ENCODE measurements around the gene RGS6. TPM values are rescaled to one million over a fixed set of nuclear protein-coding genes. Genes with fewer than 3 reads are reported as not detected.

RGS6 gene
- total RNA-seq, 1 experiment from 2014 or later = 0.14 TPM

- DNase-seq (ENCODE audit: low spot score) = no peak
These were observed 567.5 kb downstream of the RGS6 start for GRCh38 chr14:72499746-72500145.

GRCh38 chr14:72500234-72500838 lies 568.1 kb downstream of the RGS6 start:
- no peak for DNase-seq (ENCODE audit: low spot score)

GRCh38 chr14:72501439-72501838 lies 569.2 kb downstream of the RGS6 start:
- DNase-seq (ENCODE audit: low spot score) = no peak

GRCh38 chr14:72503271-72503670 lies 571.0 kb downstream of the RGS6 start:
- no peak for DNase-seq (ENCODE audit: low spot score)

GRCh38 chr14:72503696-72504368 lies 571.6 kb downstream of the RGS6 start:
- DNase-seq (ENCODE audit: low spot score) = no peak

- no peak for DNase-seq (ENCODE audit: low spot score)
These were observed 578.3 kb downstream of the RGS6 start for GRCh38 chr14:72510566-72510965.

- DNase-seq (ENCODE audit: low spot score) = no peak
These were observed 580.1 kb downstream of the RGS6 start for GRCh38 chr14:72512281-72512680.

- no peak for DNase-seq (ENCODE audit: low spot score)
These were observed 580.7 kb downstream of the RGS6 start for GRCh38 chr14:72512925-72513324.

- no peak for DNase-seq (ENCODE audit: low spot score)
These were observed 581.1 kb downstream of the RGS6 start for GRCh38 chr14:72513346-72513745.

- DNase-seq (ENCODE audit: low spot score) = peak; percentile 35
These were observed 581.9 kb downstream of the RGS6 start for GRCh38 chr14:72513965-72514659.

- DNase-seq (ENCODE audit: low spot score) = no peak
These were observed 582.4 kb downstream of the RGS6 start for GRCh38 chr14:72514660-72515025.

GRCh38 chr14:72515779-72516770 lies 583.8 kb downstream of the RGS6 start:
- peak; percentile 23 for DNase-seq (ENCODE audit: low spot score)

- peak; percentile 61 for DNase-seq (ENCODE audit: low spot score)
These were observed 584.9 kb downstream of the RGS6 start for GRCh38 chr14:72516936-72517700.

GRCh38 chr14:72517736-72518135 lies 585.5 kb downstream of the RGS6 start:
- DNase-seq (ENCODE audit: low spot score) = no peak

- no peak for DNase-seq (ENCODE audit: low spot score)
These were observed 586.7 kb downstream of the RGS6 start for GRCh38 chr14:72518809-72519377.

GRCh38 chr14:72519543-72519942 lies 587.3 kb downstream of the RGS6 start:
- DNase-seq (ENCODE audit: low spot score) = no peak

GRCh38 chr14:72521045-72521444 lies 588.8 kb downstream of the RGS6 start:
- DNase-seq (ENCODE audit: low spot score) = no peak

GRCh38 chr14:72521968-72522741 lies 589.9 kb downstream of the RGS6 start:
- no peak for DNase-seq (ENCODE audit: low spot score)

GRCh38 chr14:72522847-72523246 lies 590.6 kb downstream of the RGS6 start:
- no peak for DNase-seq (ENCODE audit: low spot score)
